Stimulated activated CD4-positive, alpha-beta T cell treated with anti-CD3 and anti-CD28 coated beads, Interleukin-4, amount 100 ng/mL, for 1 hour (primary cell): ENCODE measurements around the gene TOMM22.
A peak's percentile ranks its signal among the peaks of the same experiment; 100 is the strongest.

Experiments used
- DNase-seq: peaks from one replicate; pipeline ENCODE4 v3.0.0-alpha.2; 2020

TOMM22 gene

GRCh38 chr22:38696606-38697424, 15.1 kb downstream of the TOMM22 start:
- peak; percentile 26 for DNase-seq

- DNase-seq, result no peak
Observed at GRCh38 chr22:38697425-38698089, 15.8 kb downstream of the TOMM22 start.

DNA sequence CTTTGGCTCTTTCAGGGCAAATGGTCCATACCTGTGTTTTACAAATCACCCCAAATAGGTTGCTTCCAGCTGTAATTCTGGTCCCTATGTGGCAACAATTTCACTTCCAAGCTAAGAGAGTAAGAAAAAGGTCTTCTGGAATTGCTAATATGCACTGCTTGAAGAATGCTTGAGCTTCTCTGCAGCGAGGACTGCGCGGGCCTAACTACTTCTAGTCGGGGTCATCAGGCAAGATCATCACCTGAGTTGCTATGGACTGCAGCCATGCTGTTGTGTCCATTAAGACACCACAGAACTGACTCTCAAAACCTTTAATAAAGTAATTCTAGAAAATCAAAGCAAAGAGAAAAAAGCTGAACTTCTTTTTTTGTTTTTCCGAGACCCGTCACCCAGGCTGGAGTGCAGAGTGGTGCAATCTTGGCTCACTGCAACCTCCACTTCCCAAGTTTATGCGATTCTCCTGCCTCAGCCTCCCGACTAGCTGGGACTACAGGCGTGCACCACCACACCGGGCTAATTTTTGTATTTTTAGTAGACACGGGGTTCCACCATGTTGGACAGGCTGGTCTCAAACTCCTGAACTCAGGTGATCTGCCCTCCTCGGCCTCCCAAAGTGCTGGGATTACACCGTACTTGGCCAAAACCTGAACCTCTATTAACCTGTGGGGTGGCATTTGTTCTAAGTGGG, 16.8 kb downstream of the TOMM22 start:
- no peak for DNase-seq

DNA sequence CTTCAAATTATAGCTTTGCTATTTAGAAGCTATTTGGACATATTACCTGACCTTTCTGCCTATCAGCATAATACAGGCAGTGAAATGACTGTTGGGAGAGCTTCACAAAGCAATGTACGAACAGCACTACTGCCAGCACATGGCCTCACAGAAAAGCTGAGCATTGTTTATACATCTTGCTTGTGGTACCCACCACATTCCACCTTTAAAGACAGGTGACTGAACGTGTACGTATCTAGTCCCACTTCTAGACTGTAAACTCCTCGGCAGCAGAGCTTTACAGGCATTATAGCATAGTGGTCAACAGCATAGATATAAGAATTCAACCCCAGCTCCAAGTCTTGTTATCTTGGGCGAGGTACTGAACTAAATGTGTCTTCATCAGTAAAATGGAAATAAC, 17.4 kb downstream of the TOMM22 start:
- no peak for DNase-seq

DNA sequence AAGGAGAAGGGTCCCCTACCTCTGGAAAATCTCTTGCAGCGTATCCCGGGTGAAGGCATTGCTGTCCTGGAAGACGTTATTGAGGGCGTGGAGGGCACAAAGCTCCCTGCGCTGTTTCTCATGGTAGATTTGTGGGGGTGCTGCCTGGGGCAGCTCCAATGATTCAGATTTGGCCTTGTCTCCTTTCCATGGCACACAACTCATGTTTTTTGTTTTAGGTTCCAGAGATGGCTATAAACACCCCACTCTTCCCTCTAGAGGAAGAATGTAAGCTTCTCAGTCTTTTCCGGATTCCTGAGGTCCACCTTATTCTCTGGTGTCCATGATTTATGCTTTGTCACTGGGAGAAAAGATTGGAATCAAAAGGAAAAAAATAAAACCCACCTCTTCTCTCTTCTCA, 18.0 kb downstream of the TOMM22 start:
- DNase-seq, result no peak

DNA sequence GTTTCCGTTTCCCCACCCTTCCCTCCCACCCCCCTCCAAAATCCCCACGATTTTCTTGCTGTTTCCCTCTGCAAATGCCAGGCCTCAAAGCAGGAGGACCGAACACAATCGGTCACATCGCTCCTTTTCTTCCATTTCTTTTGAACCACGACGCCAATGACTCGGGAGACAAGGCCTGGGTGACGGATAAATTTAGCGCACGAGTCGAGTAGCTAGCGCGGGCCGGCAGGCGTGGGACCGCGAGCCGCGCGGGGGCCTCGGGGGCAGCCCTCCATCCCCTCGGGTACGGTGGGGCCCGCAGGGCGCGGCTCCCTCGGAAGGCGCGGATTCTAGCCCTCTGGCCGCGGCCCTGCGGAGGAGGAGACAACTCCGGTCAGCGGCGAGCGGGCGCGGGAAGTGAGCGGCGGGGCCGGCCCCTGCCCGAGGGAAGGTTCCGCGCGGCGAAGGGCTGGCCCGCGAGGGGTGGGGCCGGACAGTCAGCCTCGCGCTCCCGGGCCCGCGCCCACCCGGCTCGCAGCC, 18.6 kb downstream of the TOMM22 start:
- DNase-seq, result no peak

DNA sequence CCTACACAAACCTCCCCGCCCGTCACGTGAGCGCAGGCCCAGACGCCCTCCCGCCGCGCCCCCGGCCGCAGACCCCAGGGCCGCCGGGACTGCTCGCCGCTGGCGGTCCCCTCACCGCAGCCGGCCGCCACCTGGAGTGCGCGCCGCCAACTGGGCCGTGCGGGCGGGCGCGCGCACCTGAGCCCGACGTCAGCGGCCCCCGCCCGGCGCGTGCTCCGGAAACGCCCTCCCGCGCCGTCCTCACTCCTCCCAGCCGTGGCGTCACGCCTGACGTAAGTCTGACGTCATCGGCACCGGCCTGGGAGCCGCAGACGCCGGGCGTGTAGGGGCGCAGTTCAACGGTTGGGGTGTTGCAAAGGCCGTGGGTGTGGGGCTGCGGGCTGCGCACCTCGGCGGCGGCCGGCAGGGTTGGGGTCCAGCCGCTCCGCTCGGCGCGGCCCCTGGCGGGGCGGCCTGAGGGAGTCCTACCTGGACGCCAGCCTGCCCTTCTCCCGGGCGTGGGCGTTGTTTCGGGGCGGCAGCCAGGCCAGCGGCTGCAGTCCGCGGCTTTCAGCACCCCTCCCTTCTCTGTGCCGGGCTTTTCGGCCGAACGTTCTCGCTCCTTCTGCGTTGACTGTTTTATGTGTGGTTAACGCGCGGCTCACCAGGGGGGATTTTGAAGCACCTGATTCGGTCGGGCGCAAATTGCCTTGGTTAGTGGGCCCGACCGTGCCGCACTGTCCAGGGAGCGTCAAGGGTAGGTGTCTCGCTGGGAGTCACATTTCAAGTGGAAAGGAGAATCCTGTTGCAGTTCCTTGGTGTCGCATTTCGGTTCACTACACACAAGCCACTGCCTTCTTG, 19.3 kb downstream of the TOMM22 start, which contains the start of gene JOSD1:
Gene JOSD1 (minus strand): TSS at position 155 of the 840 bp plus-strand sequence. CDS start 956 bp downstream, outside the sequence.
- peak; percentile 98 for DNase-seq

- DNase-seq, result no peak
Observed at GRCh38 chr22:38704654-38705234, 23.0 kb downstream of the TOMM22 start.

GRCh38 chr22:38705235-38706100, 23.7 kb downstream of the TOMM22 start, which contains the start of gene GTPBP1:
Gene GTPBP1, plus strand, starts transcription at chr22:38705944. Its CDS starts 12 bp downstream, at chr22:38705956.
- DNase-seq, result peak; percentile 91

DNA sequence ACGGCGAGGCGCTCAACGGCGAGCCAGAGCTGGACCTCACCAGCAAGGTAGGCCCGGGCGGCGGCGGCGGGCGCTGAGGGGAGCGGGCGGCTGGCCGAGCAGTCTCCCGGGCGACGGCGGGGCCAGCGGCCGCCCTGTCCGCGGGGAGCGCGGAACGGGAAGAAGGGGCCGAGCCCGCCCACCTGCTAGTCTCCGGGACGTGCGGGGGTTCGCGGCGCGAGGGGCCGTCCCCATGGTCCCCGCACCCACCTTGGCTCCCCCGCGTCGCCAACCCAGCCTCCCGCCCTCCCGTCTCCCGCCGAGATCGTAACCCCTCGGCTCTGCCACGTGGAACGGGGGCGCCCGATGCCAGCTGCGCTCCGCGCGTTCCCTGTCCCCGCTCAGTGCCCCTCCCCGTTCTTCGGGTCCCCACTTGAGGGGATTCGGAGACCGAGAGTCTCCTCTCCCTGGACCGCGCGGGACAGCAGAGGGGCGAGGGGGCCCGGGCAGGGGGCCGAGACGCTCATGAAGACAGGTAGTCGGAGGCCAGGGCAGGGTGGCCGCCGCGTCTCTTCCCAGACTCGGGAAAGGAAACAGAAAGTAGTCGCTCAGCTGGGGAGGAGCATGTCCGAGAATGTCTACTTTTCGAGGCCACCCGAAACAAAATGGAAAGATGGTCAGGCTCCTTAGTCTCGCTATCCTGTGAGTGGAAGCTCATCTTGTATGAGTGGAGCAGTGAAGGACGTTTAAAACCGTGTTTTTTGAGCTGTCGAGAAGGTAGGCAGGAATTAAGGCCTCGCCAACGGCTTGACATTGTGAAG, 24.5 kb downstream of the TOMM22 start:
- DNase-seq, result peak; percentile 47

GRCh38 chr22:38706901-38707195, 25.1 kb downstream of the TOMM22 start:
- DNase-seq, result no peak

DNA sequence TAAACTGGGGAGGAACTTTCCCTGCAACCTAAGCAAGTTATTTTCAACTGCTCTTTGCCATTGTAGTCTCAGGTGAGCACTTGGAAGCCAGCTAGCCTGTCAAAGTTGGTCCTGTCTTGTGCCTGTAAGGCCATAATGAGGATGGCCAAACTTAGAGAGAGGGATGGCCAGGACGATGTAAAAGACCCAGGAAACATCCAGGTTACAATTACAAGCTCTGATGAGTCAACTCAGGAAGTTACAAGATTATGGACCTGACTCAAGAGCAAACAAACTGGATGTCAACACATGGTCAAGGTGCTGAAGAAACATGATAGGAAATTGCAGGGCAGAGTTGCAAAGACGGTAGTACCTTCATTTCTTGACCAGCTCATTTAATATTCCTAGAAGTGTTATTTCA, 25.6 kb downstream of the TOMM22 start:
- DNase-seq, result no peak

GRCh38 chr22:38707984-38708383, 26.2 kb downstream of the TOMM22 start:
- DNase-seq, result no peak

- DNase-seq, result no peak
Observed at GRCh38 chr22:38709306-38709705, 27.5 kb downstream of the TOMM22 start.

GRCh38 chr22:38710351-38710750, 28.6 kb downstream of the TOMM22 start:
- no peak for DNase-seq

- no peak for DNase-seq
Observed at GRCh38 chr22:38710866-38711265, 29.1 kb downstream of the TOMM22 start.

DNA sequence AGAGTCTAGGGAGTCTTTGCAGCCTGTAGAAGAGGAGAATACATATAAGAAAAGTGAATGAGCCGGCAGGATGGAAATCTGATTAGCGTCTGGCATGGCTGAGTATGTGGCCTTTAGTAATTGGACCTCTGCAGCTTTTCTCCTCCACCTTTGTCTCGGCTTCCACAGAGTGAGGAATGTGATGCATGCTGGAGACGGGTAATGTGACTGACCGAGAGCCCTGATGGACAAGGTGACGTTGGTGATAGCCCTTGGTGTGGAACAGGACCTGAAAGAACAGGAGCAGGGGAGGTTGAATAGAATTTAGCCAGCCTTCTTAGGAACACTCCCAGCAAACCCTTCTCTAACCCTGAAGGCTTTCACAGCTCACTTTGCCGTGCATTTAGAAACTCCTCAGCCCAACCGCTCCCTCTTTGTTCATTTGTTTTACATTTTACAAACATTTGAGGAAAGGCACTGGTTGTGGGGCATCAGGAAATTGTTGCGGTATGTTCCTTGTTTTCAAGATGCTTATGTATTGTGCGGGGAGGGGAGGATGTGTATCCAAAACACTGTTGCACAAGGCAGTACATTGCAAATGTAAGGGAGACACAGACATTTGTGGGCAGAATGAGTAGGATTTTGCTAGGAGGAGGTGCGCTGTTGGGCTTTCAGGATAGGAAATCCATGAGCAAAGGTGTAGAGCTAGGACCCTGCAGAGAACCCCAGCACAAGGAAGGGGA, 30.9 kb downstream of the TOMM22 start:
- DNase-seq, result no peak

- no peak for DNase-seq
Observed at GRCh38 chr22:38713921-38714320, 32.2 kb downstream of the TOMM22 start.

DNA sequence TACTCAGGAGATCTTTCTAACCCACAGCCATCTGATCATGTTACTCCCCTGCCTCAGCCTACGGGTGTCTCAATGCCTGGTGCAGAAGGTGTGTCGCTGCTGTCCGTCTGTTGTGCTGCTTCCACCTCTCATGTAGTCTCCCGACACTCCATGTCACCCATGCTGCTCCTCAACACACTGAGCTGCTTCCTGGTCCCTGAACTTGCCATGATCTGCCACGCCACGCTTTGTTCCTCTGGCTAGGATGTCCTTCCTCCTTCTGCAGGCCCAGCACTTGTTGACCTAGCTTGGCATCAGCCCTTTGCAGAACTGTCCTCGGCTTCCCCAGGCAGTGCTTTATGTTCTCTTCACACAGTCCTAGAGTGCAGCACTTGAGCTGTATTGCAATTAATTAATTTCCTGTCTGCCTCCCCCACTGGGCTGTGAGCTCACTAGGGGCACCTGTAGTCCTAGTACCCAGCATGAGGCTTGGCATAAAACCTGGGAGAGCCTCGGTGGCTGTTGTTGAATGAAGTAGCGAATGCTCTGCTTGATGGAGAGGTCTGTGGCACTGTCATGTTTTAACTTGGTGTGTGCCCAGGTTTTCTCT, 33.5 kb downstream of the TOMM22 start:
- DNase-seq, result no peak
